Cardiac fibroblast (primary cell): ENCODE measurements around the gene IQGAP2.
A peak's percentile ranks its signal among the peaks of the same experiment; 100 is the strongest.

Experiments used
- DNase-seq, 2 donors: peaks; one replicate each; pipeline versions ENCODE4 v3.0.0 to v3.0.0-alpha.2; 2010; ENCODE audit warnings: low read depth in 2 of 2
- H3K4me3 ChIP-seq, 2 donors: replicated peaks in 1 of 2; 1 replicate in 1 of 2; 2 replicates in 1 of 2; pipeline ENCODE4 v1.5.1; 2011; ENCODE audit warnings: low read depth in 2 of 2, low read length in 2 of 2, mild to moderate bottlenecking in 2 of 2, moderate library complexity in 1 of 2
- TF ChIP-seq, protein P1 (sequence below): IDR thresholded peaks from one replicate; pipeline ENCODE4 v1.5.1; 2011; ENCODE audit warnings: low read depth, mild to moderate bottlenecking, low read length, inconsistent platforms

Gene IQGAP2

DNA sequence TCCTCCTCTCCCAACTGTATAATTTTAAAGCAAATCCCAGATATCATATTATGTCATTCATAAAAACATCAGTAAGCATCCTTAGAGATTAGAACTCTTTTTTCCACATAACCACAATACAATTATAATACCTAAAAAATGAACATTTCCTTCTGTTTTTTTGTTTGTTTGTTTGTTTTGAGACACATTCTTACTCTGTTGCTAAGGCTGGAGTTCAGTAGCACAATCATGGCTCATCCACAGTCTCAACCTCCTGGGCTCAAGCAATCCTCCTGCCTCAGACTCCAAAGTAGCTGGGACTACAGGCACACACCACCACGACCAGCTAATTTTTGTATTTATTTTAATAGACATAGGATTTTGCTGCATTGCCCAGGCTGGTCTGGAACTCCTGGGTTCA, 320.8 kb downstream of the IQGAP2 start:
- DNase-seq: no peak
- TF ChIP-seq, protein P1, sequence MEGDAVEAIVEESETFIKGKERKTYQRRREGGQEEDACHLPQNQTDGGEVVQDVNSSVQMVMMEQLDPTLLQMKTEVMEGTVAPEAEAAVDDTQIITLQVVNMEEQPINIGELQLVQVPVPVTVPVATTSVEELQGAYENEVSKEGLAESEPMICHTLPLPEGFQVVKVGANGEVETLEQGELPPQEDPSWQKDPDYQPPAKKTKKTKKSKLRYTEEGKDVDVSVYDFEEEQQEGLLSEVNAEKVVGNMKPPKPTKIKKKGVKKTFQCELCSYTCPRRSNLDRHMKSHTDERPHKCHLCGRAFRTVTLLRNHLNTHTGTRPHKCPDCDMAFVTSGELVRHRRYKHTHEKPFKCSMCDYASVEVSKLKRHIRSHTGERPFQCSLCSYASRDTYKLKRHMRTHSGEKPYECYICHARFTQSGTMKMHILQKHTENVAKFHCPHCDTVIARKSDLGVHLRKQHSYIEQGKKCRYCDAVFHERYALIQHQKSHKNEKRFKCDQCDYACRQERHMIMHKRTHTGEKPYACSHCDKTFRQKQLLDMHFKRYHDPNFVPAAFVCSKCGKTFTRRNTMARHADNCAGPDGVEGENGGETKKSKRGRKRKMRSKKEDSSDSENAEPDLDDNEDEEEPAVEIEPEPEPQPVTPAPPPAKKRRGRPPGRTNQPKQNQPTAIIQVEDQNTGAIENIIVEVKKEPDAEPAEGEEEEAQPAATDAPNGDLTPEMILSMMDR: no peak
- no peak overlapping the region for H3K4me3 ChIP-seq

DNA sequence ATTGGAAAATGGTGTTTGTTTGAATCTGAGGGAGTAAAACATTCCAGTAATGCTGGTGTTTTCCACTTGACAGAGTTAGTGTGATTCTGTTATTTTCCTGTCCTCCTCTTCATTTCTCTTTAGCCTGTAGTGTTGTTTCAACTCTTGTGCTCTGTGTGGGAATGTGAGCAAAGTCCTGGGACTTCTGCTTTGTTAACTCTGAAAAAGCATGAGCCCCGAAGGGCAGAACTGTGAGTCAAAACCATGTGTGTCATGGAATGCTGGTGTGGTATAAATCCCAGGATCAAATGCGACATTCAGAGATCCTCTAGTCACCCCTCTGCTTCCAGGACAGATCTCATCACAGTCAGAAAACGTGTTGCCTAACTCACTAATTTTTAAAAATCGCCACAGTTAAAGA, 321.8 kb downstream of the IQGAP2 start:
- TF ChIP-seq, protein P1: no peak
- peak in 1 of 2 donors; percentile 66 for DNase-seq
- H3K4me3 ChIP-seq: no peak overlapping the region

GRCh38 chr5:76728965-76729364, 325.9 kb downstream of the IQGAP2 start:
- no peak overlapping the region for H3K4me3 ChIP-seq
- DNase-seq: no peak
- TF ChIP-seq, protein P1: no peak

- no peak for DNase-seq
- TF ChIP-seq, protein P1: no peak
- H3K4me3 ChIP-seq: no peak overlapping the region
Observed at GRCh38 chr5:76729373-76730290, 326.5 kb downstream of the IQGAP2 start.

DNA sequence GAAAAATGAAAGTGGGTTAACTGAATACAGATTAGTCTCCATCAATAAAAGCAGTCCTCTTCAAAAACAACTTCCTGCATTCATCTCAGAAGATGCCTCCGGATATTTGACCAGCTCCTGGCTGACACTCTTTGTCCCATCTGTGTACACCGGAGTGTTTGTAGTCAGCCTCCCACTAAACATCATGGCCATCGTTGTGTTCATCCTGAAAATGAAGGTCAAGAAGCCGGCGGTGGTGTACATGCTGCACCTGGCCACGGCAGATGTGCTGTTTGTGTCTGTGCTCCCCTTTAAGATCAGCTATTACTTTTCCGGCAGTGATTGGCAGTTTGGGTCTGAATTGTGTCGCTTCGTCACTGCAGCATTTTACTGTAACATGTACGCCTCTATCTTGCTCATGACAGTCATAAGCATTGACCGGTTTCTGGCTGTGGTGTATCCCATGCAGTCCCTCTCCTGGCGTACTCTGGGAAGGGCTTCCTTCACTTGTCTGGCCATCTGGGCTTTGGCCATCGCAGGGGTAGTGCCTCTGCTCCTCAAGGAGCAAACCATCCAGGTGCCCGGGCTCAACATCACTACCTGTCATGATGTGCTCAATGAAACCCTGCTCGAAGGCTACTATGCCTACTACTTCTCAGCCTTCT, 329.4 kb downstream of the IQGAP2 start:
- DNase-seq: no peak
- H3K4me3 ChIP-seq: no peak overlapping the region
- TF ChIP-seq, protein P1: no peak

DNA sequence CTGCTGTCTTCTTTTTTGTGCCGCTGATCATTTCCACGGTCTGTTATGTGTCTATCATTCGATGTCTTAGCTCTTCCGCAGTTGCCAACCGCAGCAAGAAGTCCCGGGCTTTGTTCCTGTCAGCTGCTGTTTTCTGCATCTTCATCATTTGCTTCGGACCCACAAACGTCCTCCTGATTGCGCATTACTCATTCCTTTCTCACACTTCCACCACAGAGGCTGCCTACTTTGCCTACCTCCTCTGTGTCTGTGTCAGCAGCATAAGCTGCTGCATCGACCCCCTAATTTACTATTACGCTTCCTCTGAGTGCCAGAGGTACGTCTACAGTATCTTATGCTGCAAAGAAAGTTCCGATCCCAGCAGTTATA, 329.9 kb downstream of the IQGAP2 start:
- TF ChIP-seq, protein P1: no peak
- DNase-seq: no peak
- no peak overlapping the region for H3K4me3 ChIP-seq
